Measurements from ENCODE around the gene CHRND.

GRCh38 chr2:232571026-232571474 is 45.1 kb downstream of the CHRND start:
- no peak for TF ChIP-seq CTCF (conservative IDR thresholded peaks at IDR 0.05; ENCODE audit: low read depth, low read length)
- no peak for TF ChIP-seq POLR2A (IDR thresholded peaks at IDR 0.05; ENCODE audit: low read depth, low read length)
- TF ChIP-seq ELK1 (IDR thresholded peaks at IDR 0.05; ENCODE audit: borderline replicate concordance, low read depth, low read length) = no peak
- TF ChIP-seq USF2 (IDR thresholded peaks at IDR 0.05; ENCODE audit: low read depth, low read length) = no peak
- TF ChIP-seq CEBPB (IDR thresholded peaks at IDR 0.05; ENCODE audit: low read depth, low read length) = no peak
- no peak for TF ChIP-seq CHD1 (IDR thresholded peaks at IDR 0.05; ENCODE audit: low read depth, low read length)
- no peak for TF ChIP-seq RAD21 (IDR thresholded peaks at IDR 0.05; ENCODE audit: low read length)
